NB4 (cell line): Measurements from ENCODE around the gene RETREG1.

Experiments
- CTCF ChIP-seq: IDR thresholded peaks from one replicate; pipeline ENCODE4 v1.5.1; 2012; ENCODE audit warnings: low read depth, low read length
- MAX ChIP-seq: IDR thresholded peaks from 2 replicates; pipeline ENCODE4 v1.6.1; 2011; ENCODE audit warnings: low read depth, low read length
- POLR2A ChIP-seq: IDR thresholded peaks from 2 replicates; pipeline ENCODE4 v1.6.1; 2011; ENCODE audit warnings: mild to moderate bottlenecking; ENCODE audit not compliant: insufficient read length; ENCODE audit errors: extremely low read depth

GRCh38 chr5:16642867-16643266 is 26.1 kb upstream of the RETREG1 start:
- TF ChIP-seq CTCF (no peak), POLR2A (no peak), MAX (no peak)
